Transverse colon (tissue), 4 donors: ENCODE data around the gene DENND11. TPM values are rescaled to one million over a fixed set of nuclear protein-coding genes. Genes with fewer than 3 reads are reported as not detected.

Source experiments
- DNase-seq: peaks from one replicate; pipeline ENCODE4 v3.0.0-alpha.2; 2019
- H3K27ac ChIP-seq, 4 donors: fragments of 200-600 bp; sonication (generic); 2 replicates each; pipeline ENCODE4 v1.5.1; 2016 to 2018; ENCODE audit warnings: inconsistent platforms in 4 of 4
- H3K27me3 ChIP-seq: fragments of 200-600 bp; sonication (generic); 2 replicates; pipeline ENCODE4 v1.5.1; 2017; ENCODE audit warnings: inconsistent platforms
- H3K36me3 ChIP-seq, 4 donors: fragments of 200-600 bp; sonication (generic); 2 replicates each; pipeline ENCODE4 v1.5.1; 2017 to 2019; ENCODE audit warnings: inconsistent platforms in 4 of 4
- H3K4me1 ChIP-seq, 4 donors: fragments of 200-600 bp; sonication (generic); 2 replicates each; pipeline ENCODE4 v1.5.1; 2017 to 2020; ENCODE audit warnings: inconsistent platforms in 4 of 4
- H3K4me3 ChIP-seq, 4 donors: fragments of 200-600 bp; sonication (generic); 1 replicate in 1 of 4; 2 replicates in 3 of 4; pipeline versions ENCODE4 v1.5.1 to v1.6.1; 2017 to 2019; ENCODE audit warnings: inconsistent platforms in 4 of 4
- H3K9me3 ChIP-seq, 2 donors: fragments of 200-600 bp; sonication (generic); 2 replicates each; pipeline ENCODE4 v1.5.1; 2017 to 2019; ENCODE audit warnings: inconsistent platforms in 2 of 2
- EP300 ChIP-seq: sonication (generic); formaldehyde crosslinking; IDR thresholded peaks from one replicate; pipeline ENCODE4 v1.6.1; 2017; ENCODE audit warnings: antibody characterized with exemption, low read depth
- POLR2A ChIP-seq: fragments of 450-650 bp; IDR thresholded peaks from one replicate; pipeline ENCODE4 v1.6.1; 2016; ENCODE audit warnings: antibody characterized with exemption, mild to moderate bottlenecking, moderate library complexity
- POLR2AphosphoS5 ChIP-seq, 3 donors: sonication (generic); formaldehyde crosslinking; IDR thresholded peaks; one replicate each; pipeline ENCODE4 v1.6.1; 2016; ENCODE audit warnings: antibody characterized with exemption in 3 of 3
- WGBS, 2 donors: methylation state at CpG; one replicate each; pipeline ENCODE4 v1.1.5; 2018; ENCODE audit warnings: low coverage in 1 of 2; 5-methylcytosine and 5-hydroxymethylcytosine counted together
- in situ Hi-C, 4 donors: fragments of 200-750 bp; cut with MboI; loops; one replicate each; pipeline versions ENCODE4 v1.15.0 to v1.15.1; 2017; ENCODE audit warnings: low sequenced_read_pairs in 3 of 4, low pct_ligation_motif_present in 1 of 4, low pct_unique_long_range_greater_than_20kb in 1 of 4
- intact Hi-C: fragments of 100-400 bp; cut with DNase I; formaldehyde crosslinking; loops from one replicate; pipeline ENCODE4 v1.15.1; 2023; ENCODE audit warnings: low total_unique reads
- total RNA-seq, 4 donors: library from RNA; depleted of rRNA; stranded (reverse); fragments of >200 nt; gene quantifications; one replicate each; pipeline ENCODE4 v1.1.0, GENCODE V29; 2016
- TF ChIP-seq, protein P1 (sequence below), 5 experiments: fragments of 200-600 bp in 3 of 5; fragments of 450-650 bp in 2 of 5; sonication (generic) in 3 of 5; IDR thresholded peaks; 1 replicate in 2 of 5; 2 replicates in 3 of 5; pipeline ENCODE4 v1.5.1; 2016 to 2017; ENCODE audit warnings: antibody characterized with exemption in 5 of 5, inconsistent platforms in 3 of 5, mild to moderate bottlenecking in 2 of 5, moderate library complexity in 1 of 5

The DENND11 gene
- total RNA-seq, 4 donors from 2014 or later, result 13.1 to 43.8 (median 30.7) TPM

DNA sequence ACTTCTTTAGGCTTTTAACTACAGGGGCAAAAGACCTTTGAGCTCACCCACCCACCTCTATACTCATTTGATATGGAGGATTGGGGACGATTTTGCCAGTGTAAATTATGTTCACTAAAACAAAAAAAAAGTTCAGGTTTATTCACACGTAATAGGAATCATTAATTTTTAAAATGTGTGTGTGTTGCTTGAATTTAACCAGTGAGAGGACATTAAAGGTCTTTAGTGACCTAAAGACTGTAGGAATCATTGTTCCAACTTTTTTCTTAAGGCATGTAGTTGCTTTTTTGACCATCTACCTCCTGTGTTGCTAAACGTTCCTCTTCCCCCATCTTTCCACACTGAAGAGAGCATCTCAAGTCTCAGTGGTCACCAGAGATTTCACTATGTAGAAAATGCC, 37.3 kb upstream of the DENND11 start:
- in situ Hi-C loops, result no loop called here
- 49 to 72% methylated on average over 3 of the region's 3 CpGs for WGBS, 2 donors
- DNase-seq, result no peak
- H3K36me3 ChIP-seq, result peaks cover 0 to 42% (median 15%) of the 10 kb centered on the region in 4 donors
- peak overlapping the region in 1 of 4 donors; percentile 90 for H3K27ac ChIP-seq
- H3K27me3 ChIP-seq, result no peaks in the 10 kb centered on the region
- H3K9me3 ChIP-seq, result no peaks in the 10 kb centered on the region
- no peak for TF ChIP-seq POLR2AphosphoS5 (IDR thresholded peaks at IDR 0.05)
- TF ChIP-seq POLR2A, result no peak
- no peak for TF ChIP-seq EP300
- TF ChIP-seq, protein P1, sequence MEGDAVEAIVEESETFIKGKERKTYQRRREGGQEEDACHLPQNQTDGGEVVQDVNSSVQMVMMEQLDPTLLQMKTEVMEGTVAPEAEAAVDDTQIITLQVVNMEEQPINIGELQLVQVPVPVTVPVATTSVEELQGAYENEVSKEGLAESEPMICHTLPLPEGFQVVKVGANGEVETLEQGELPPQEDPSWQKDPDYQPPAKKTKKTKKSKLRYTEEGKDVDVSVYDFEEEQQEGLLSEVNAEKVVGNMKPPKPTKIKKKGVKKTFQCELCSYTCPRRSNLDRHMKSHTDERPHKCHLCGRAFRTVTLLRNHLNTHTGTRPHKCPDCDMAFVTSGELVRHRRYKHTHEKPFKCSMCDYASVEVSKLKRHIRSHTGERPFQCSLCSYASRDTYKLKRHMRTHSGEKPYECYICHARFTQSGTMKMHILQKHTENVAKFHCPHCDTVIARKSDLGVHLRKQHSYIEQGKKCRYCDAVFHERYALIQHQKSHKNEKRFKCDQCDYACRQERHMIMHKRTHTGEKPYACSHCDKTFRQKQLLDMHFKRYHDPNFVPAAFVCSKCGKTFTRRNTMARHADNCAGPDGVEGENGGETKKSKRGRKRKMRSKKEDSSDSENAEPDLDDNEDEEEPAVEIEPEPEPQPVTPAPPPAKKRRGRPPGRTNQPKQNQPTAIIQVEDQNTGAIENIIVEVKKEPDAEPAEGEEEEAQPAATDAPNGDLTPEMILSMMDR (IDR thresholded peaks at IDR 0.05), result no peak
- H3K4me3 ChIP-seq, result peak overlapping the region in 1 of 4 donors; percentile 84
- H3K4me1 ChIP-seq, result peaks cover 11 to 28% (median 18%) of the 10 kb centered on the region in 4 donors
- intact Hi-C loops, result no loop called here

DNA sequence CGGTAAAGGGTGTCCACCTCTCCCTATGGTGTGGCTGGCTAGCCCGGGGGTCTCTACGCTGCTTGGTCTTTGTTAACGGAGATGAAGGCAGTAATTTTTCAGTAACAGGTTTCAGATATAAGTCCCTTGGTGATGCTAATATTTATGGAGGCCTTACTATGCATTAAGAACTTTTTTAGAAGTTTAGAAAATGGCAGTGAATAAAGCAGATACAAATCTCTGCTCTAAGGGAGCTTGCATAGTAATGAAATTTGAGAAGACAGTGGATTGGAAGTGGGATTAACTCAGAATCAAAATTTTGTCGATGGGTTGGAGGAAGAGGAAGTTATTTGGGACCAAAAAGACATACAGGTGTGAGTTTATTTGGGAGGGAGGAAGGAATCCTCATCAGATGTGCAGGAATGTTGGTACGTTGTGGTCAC, 36.6 kb upstream of the DENND11 start:
- in situ Hi-C loops, result no loop called here
- 0 to 1% methylated on average over 2 to 6 of the region's 6 CpGs for WGBS, 2 donors
- H3K36me3 ChIP-seq, result peaks cover 0 to 36% (median 11%) of the 10 kb centered on the region in 4 donors
- no peaks in the 10 kb centered on the region for H3K27me3 ChIP-seq
- DNase-seq, result no peak
- peak overlapping the region; percentile 53 to 96 (median 84) for H3K4me3 ChIP-seq
- H3K9me3 ChIP-seq, result no peaks in the 10 kb centered on the region
- intact Hi-C loops, result no loop called here
- TF ChIP-seq POLR2AphosphoS5 (IDR thresholded peaks at IDR 0.05) (no peak), EP300 (no peak), POLR2A (no peak)
- TF ChIP-seq, protein P1 (IDR thresholded peaks at IDR 0.05), result no peak
- peak overlapping the region; percentile 90 to 91 (median 90) for H3K27ac ChIP-seq
- peaks cover 11 to 28% (median 18%) of the 10 kb centered on the region in 4 donors for H3K4me1 ChIP-seq

DNA sequence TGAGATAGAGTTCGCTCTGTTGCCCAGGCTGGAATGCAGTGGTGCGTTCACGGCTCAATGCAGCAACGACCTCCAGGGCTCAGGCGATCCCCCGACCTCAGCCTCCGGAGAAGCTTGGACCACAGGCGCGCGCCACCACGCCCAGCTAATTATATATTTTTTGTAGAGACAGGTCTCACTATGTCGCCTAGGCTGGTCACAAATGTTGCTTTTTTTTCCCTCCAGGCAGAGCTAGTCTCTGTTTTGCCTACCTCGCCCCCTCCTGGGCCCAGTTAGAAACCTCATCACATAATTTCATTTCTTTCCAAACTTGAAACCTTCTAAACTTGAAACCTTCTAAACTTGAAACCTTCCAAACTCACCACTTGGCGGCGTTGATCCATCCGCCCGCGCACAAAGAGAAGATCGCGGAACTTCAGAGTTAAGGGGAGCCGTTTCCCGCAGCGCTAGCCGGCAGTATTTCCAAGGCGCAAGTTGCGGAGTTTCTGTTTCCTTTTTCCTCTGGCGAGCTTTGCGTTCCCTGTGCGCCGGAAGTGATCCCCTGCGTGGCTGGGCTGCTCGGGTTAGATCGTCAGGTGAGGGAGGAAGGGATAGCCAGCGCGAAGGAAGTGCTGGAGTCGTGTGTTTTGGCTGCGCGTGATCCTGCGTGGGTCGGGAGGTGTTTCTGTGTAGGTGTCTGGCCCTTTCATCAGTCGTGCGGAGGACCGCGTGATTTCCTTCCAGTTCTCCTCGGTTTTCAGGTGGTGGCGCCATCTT, 36.0 kb upstream of the DENND11 start, which contains the start of gene SSBP1:
Gene SSBP1 (plus strand): TSS at position 523 of the 756 bp plus-strand sequence. CDS start 809 bp downstream, outside the sequence.
- TF ChIP-seq, protein P1 (IDR thresholded peaks at IDR 0.05), result peak; percentile 53 to 85 (median 72)
- peak; percentile 56 to 81 (median 77) for TF ChIP-seq POLR2AphosphoS5 (IDR thresholded peaks at IDR 0.05)
- TF ChIP-seq EP300, result no peak
- TF ChIP-seq POLR2A, result peak; percentile 70
- Histone ChIP-seq H3K27me3 (no peaks in the 10 kb centered on the region), H3K36me3 (peaks cover 0 to 30% (median 8%) of the 10 kb centered on the region in 4 donors), H3K4me1 (peaks cover 11 to 28% (median 18%) of the 10 kb centered on the region in 4 donors), H3K9me3 (no peaks in the 10 kb centered on the region), H3K4me3 (peak within 1 kb of the TSS; percentile 53 to 96 (median 84)), H3K27ac (peak within 1 kb of the TSS; percentile 90 to 91 (median 90))
- in situ Hi-C loops (no loop called here), intact Hi-C loops (no loop called here)
- 0 to 3% methylated on average over 2 to 46 of the region's 46 CpGs for WGBS, 2 donors
- DNase-seq, result peak; percentile 93

DNA sequence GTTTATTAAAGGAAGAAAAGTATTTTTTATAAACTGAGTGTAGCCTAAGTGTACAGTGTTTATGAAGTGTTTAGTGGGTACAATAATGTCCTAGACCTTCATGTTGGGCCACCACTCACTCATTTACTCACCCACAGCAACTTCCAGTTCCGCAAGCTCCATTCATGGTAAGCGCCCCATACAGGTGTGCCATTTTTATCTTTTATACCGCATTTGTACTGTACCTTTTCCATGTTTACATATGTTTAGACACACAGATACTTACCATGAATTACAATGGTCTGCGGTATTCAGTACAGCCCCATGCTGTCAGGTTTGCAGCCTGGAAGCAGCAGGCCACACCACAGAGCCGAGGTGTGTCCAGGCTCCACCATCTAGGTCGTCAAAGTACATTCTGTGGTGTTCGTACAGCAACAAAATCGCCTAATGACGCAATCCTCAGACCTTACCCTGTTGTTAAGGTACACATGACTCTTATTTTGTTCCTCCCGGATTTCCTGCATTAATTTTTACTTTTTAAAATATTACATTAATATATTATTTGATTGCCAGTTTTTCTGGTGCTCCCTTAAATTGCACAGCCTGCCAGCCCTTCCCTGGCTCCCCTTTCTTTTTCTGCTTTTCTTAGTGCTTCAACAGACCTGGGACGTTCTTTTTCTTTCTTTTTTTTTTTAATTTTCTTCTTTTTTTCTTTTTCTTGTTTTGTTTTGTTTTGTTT, 35.3 kb upstream of the DENND11 start:
- no peaks in the 10 kb centered on the region for H3K9me3 ChIP-seq
- TF ChIP-seq EP300, result no peak
- TF ChIP-seq POLR2A, result no peak
- TF ChIP-seq, protein P1 (IDR thresholded peaks at IDR 0.05), result no peak
- TF ChIP-seq POLR2AphosphoS5 (IDR thresholded peaks at IDR 0.05), result peak in 1 of 3 donors; percentile 8
- H3K4me3 ChIP-seq, result peak overlapping the region; percentile 41 to 96 (median 68)
- intact Hi-C loops, result no loop called here
- H3K36me3 ChIP-seq, result peaks cover 0 to 24% (median 6%) of the 10 kb centered on the region in 4 donors
- H3K4me1 ChIP-seq, result peaks cover 11 to 28% (median 18%) of the 10 kb centered on the region in 4 donors
- peak overlapping the region; percentile 90 to 91 (median 90) for H3K27ac ChIP-seq
- 44 to 47% methylated on average over 9 to 11 of the region's 11 CpGs for WGBS, 2 donors
- DNase-seq, result peak; percentile 44
- in situ Hi-C loops, result no loop called here
- no peaks in the 10 kb centered on the region for H3K27me3 ChIP-seq
